ENCODE data around the gene WDR26. TPM values are rescaled to one million over a fixed set of nuclear protein-coding genes. Genes with fewer than 3 reads are reported as not detected.

The WDR26 gene
- total RNA-seq, 1 donor from 2014 or later: 62.4 TPM

DNA sequence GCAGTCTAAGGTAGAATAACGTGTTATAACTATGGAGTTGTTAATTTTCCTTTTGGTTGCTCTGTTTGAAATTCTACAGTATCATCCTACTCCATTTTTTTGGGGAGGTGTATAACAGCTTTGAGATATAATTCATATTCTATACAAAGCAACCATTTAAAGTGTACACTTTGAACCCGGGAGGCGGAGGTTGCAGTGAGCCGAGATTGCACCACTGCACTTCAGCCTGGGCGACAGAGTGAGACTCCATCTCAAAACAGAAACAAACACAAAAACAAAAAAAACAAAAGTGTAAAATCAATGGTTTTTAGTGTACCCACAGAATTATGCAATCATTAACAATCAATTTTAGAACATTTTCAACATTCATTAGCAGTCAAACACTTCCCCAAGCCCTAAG, 44.1 kb downstream of the WDR26 start:
- H3K4me3 ChIP-seq: no peak overlapping the region
- no peaks in the 10 kb centered on the region for H3K27me3 Mint-ChIP-seq (ENCODE audit: insufficient read depth, low read depth)
- no peak overlapping the region for H3K4me2 ChIP-seq
- no peaks in the 10 kb centered on the region for H3K4me1 ChIP-seq
- H3K4me3 Mint-ChIP-seq: no peak overlapping the region
- no peak overlapping the region for H3K27ac Mint-ChIP-seq
- peaks cover 30% of the 10 kb centered on the region for H3K36me3 Mint-ChIP-seq
- no peak overlapping the region for H2AFZ ChIP-seq (replicated peaks)
- no peaks in the 10 kb centered on the region for H3K9me3 ChIP-seq (ENCODE audit: low read depth)
- no peaks in the 10 kb centered on the region for H3K79me2 ChIP-seq (ENCODE audit: low read depth)
- no peak for DNase-seq (ENCODE audit: low spot score)
- no peaks in the 10 kb centered on the region for H3K27me3 ChIP-seq
- TF ChIP-seq EZH2phosphoT487 (IDR thresholded peaks at IDR 0.05): no peak
- TF ChIP-seq EZH2 (IDR thresholded peaks at IDR 0.05): no peak
- no peak for TF ChIP-seq CTCF (IDR thresholded peaks at IDR 0.05)
- H3F3A ChIP-seq (ENCODE audit: low read depth): peaks cover 14% of the 10 kb centered on the region
- no peak overlapping the region for H3K27ac ChIP-seq
- no peaks in the 10 kb centered on the region for H3K4me1 Mint-ChIP-seq
- H4K20me1 ChIP-seq (ENCODE audit: low read depth): no peaks in the 10 kb centered on the region
- no peaks in the 10 kb centered on the region for H3K9me3 Mint-ChIP-seq
- H3K36me3 ChIP-seq: peaks cover 5% of the 10 kb centered on the region
- no peak overlapping the region for H3K9ac ChIP-seq

DNA sequence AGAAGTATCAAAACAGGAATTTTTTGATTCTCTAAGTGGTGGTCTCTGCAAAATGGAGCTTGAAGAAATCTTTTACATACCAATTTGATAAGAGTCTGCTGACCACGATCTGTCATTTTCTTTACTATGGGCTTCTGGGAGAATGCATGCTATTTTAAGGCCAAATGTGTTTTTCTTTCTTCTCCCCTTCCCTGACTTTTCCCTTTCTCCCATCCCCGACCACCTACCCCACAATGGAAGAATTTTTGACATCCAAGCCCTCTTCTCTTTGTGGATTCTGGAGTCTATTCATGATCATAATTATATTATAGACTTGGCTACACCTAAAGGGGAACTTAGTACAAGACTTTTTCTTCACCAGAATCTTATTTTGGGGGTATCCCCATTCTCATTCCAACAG, 46.7 kb downstream of the WDR26 start:
- Histone ChIP-seq H3K27me3 (no peaks in the 10 kb centered on the region), H3K36me3 (peaks cover 8% of the 10 kb centered on the region), H2AFZ (replicated peaks) (no peak overlapping the region), H3F3A (ENCODE audit: low read depth) (peaks cover 23% of the 10 kb centered on the region), H3K4me3 (no peak overlapping the region), H3K4me1 (no peaks in the 10 kb centered on the region), H3K4me2 (no peak overlapping the region), H3K9ac (no peak overlapping the region), H4K20me1 (ENCODE audit: low read depth) (no peaks in the 10 kb centered on the region), H3K27ac (no peak overlapping the region), H3K9me3 (ENCODE audit: low read depth) (no peaks in the 10 kb centered on the region), H3K79me2 (ENCODE audit: low read depth) (no peaks in the 10 kb centered on the region)
- TF ChIP-seq EZH2phosphoT487 (IDR thresholded peaks at IDR 0.05) (no peak), EZH2 (IDR thresholded peaks at IDR 0.05) (no peak), CTCF (IDR thresholded peaks at IDR 0.05) (no peak)
- no peak for DNase-seq (ENCODE audit: low spot score)
- Mint-ChIP-seq H3K27me3 (ENCODE audit: insufficient read depth, low read depth) (no peaks in the 10 kb centered on the region), H3K4me3 (no peak overlapping the region), H3K4me1 (no peaks in the 10 kb centered on the region), H3K36me3 (peaks cover 27% of the 10 kb centered on the region), H3K9me3 (no peaks in the 10 kb centered on the region), H3K27ac (no peak overlapping the region)

GRCh38 chr1:224387302-224387912, 47.2 kb downstream of the WDR26 start:
- no peak overlapping the region for H3K27ac ChIP-seq
- TF ChIP-seq EZH2phosphoT487 (IDR thresholded peaks at IDR 0.05) (no peak), CTCF (IDR thresholded peaks at IDR 0.05) (no peak), EZH2 (IDR thresholded peaks at IDR 0.05) (no peak)
- no peak overlapping the region for H3K4me3 Mint-ChIP-seq

More at GRCh38 chr1:224387302-224387912, 47.2 kb downstream of the WDR26 start:
- peaks cover 8% of the 10 kb centered on the region for H3K36me3 ChIP-seq
- Mint-ChIP-seq H3K36me3 (peaks cover 22% of the 10 kb centered on the region), H3K27ac (no peak overlapping the region), H3K9me3 (no peaks in the 10 kb centered on the region), H3K27me3 (ENCODE audit: insufficient read depth, low read depth) (no peaks in the 10 kb centered on the region), H3K4me1 (no peaks in the 10 kb centered on the region)
- H3K79me2 ChIP-seq (ENCODE audit: low read depth): no peaks in the 10 kb centered on the region
- H4K20me1 ChIP-seq (ENCODE audit: low read depth): no peaks in the 10 kb centered on the region
- DNase-seq (ENCODE audit: low spot score): no peak
- peaks cover 23% of the 10 kb centered on the region for H3F3A ChIP-seq (ENCODE audit: low read depth)
- H3K4me1 ChIP-seq: no peaks in the 10 kb centered on the region
- no peak overlapping the region for H2AFZ ChIP-seq (replicated peaks)
- H3K4me3 ChIP-seq: no peak overlapping the region
- no peak overlapping the region for H3K9ac ChIP-seq
- no peaks in the 10 kb centered on the region for H3K9me3 ChIP-seq (ENCODE audit: low read depth)
- H3K4me2 ChIP-seq: no peak overlapping the region
- H3K27me3 ChIP-seq: no peaks in the 10 kb centered on the region

Data from neural progenitor cell (in vitro differentiated cells).